Measurements from ENCODE around the gene COL16A1.
A peak's percentile ranks its signal among the peaks of the same experiment; 100 is the strongest.
"Not testable (repeated sequence)": the region's sequence is repeated elsewhere in the genome, so short reads cannot be mapped to it uniquely, and the experiment has no call there.

COL16A1 gene

DNA sequence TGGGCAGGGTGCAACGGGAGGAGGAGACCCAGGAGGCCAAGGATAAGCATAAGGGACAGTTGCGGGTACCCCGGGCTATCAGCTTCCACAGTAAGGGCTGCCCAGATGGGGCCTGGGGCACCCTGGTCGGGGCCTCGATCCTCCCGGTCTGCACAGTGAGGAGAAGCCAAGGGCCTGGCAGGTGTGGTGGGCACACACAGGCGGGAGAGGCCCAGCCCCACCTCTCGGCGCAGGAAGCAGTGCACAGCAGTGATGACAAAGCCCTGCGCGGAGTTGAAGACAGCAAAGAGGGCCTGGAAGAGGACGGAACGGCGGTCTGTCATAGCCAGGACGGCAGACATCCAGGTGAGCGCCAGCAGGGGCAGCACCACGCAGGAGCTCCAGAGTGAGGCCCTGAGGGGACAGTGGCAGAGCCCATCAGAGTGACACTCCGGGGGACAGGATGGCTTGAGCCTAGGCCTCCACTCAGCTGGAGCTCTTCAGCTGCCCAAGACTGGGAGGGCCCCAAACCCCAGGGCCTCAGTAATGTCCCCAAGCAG lies 29.0 kb upstream of the COL16A1 start:
- DNase-seq, result no peak

DNA sequence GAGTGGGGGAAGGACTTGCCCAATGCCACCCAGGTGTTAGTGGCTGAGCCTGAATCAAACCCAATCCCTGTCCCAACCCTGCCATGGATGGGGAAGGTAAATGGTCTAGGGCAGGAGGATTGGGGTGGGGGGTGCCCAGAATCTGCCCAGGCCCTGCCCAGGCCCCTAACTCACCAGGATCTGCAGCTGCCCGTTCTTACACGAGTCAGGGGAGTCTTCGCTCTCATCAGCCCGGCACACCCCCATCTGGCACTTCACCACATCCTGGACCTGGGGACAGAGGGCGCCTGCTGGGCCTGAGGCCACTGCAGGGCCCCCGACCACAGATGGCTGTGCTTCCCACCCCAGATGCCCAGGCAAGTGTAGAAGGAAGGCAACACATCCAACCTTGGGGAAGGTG lies 28.5 kb upstream of the COL16A1 start:
- DNase-seq, result no peak

DNA sequence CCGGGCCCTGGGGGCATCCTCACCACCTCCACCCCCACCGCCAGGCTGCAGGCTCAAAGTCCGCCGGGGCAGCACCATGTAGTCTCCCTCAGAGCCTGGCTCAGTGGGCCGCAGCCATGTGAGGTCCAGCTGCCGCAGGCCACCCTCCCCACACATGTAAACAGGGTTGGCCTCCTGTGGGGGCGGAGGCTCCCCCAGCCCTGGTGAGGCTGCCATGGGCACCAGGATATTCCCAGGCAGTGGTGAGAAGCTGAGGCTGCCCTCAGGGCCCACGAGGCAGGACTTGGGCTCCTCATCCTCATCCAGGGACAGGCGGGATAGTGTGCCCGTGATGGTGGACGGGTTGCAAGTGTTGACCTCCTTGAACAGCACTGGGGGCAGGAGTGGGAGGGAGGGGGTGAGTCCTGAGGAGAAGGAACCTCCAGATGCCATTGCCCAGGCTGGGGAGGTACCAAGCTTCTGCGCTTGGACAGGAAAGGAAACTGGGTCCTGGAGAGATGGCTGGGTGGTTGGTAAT lies 27.3 kb upstream of the COL16A1 start:
- DNase-seq, result no peak

DNA sequence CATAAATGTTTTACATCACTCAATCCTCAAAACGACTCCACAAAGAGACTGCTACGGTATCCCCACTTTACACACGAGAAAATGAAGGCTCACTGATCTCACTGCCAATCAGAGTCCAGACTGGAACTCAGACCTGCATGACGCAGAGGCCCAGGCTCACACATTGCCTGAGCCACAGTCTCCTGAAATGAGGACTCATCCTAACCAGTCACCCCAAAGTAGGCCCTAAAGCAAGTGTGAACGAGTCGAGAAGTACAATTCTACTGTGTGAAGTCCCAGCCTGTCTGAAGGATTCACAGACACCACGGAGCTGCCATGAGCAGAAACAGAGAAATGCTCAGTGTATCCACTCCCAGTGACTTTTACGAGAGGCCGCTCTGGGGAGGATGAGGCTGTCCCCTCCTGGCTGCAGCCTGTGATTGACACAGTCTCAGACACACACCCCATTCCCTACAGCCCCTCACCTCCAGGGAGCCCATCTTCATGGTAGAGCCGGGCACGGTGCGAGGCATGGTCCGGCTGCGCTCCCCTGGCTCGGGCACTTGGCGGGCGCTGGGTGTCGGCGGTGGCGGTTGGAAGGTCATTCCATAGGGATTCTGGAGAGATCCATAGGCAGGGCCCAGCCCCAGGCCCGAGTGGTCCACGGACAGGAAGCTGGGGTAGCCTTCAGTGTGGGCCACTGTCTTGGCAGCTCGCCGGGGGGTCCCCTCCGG lies 26.7 kb upstream of the COL16A1 start:
- no peak for DNase-seq

DNA sequence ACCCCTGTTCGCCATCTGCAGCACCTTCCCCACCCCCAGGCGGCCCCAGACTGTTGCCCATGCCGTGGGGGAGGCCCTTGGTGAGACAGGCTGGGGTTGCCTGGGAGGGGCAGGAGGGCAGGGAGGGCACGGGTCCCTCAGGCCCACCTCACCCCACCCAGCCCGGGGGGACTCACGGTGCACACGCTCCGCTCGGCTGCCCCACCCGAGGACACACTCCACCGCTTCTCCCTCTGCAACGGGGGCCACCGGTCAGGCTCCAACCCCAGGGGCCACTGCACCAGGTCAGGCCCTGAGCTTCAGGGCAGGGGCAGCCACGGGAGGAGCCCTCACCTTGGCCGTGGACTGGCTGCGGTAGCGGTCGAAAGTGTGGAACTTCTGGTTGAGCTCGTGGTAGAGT lies 24.0 kb upstream of the COL16A1 start:
- no peak for DNase-seq

DNA sequence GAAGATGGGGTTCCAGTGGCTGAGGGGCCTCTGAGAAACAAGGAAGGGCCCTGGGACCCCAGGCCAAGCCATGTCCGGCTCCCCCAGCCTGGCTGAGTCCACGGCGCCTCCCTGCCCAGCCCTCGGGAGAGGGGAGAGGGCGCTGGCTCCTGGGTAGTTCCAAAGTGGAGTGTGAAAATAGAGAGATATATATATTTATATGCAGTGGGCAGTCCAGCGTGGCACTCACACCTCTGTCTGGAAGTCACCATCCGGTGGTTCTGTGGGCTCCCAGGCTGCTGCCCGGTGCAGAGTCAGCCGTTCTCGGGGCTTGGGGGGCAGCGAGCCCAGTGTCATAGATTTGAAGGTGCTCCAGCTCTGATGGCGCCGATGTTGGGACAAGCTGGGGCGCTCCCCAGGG lies 23.4 kb upstream of the COL16A1 start:
- DNase-seq, result no peak

DNA sequence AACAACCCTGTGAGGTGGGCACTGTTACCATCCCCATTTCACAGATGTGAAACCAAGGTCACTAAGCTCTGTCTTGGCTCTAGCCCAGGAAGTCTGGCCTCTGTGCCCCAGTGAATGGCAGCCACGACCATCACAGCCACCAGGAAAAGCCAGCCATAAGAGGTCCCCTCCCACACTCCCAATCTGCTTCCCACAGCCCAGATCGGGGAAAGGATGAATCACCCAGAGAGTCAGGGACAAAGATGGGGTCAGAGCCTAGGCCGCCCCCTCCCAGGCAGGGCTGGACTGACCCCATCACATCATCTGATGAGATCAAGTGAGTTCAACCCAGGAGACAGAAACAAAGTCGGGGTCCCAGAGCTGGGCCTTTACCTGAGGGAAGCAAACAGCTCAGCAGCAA lies 22.9 kb upstream of the COL16A1 start:
- no peak for DNase-seq

DNA sequence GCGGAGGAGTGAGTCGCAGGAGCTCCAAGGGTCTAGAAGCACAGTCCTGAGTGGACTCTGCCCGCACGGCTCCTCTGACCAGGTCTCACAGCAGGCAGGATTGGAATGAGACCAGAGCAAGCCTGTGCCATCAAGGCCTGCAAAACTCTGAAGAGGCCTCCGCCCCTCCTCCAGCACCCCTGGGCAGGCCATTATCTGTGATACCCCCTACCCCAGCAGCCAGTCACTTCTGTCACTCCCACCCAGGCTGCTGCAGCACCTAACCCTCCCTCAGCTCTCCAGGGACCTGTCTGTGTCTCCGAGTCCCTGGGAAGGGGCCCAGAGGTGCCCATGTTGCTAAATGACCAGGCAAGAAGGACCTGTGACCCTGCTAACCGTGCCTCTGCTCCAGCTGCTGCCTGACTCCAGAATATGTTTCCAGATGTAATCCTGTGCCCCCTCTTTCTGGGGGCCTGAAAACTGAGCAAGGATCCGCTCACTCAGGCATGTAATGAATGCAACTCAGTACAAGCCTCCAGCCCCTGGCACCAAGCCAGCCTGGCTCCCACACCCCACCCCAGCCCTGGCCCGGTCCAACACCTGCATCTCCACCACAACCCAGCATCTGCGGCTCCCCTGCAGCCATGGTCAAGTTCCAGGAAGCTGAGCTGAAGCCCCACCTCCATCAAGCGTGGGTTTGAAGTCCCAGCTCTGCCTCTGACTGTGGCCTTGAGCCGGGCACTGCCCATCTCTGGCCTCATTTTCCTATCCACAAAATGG lies 22.1 kb upstream of the COL16A1 start:
- DNase-seq, result peak; percentile 26

DNA sequence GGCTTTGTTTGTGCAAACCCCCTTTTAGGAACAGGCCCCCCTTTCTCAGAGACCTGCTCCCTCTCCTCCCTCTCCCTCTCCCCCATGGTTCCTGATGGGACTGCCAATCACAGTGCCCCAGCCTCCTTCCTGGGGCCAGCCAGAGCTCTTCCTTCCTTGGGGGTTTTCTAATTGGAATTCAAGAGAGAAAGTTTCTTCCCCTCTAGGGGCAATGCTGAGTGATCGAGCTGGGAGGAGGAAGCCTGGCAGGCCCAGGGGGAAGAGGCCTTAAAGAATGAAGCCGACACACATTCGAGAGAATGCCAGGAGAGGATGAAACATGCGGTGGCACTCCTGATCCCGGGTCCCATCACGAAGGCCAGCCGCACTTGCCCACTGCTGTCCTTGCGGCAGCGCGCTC lies 21.3 kb upstream of the COL16A1 start:
- no peak for DNase-seq

DNA sequence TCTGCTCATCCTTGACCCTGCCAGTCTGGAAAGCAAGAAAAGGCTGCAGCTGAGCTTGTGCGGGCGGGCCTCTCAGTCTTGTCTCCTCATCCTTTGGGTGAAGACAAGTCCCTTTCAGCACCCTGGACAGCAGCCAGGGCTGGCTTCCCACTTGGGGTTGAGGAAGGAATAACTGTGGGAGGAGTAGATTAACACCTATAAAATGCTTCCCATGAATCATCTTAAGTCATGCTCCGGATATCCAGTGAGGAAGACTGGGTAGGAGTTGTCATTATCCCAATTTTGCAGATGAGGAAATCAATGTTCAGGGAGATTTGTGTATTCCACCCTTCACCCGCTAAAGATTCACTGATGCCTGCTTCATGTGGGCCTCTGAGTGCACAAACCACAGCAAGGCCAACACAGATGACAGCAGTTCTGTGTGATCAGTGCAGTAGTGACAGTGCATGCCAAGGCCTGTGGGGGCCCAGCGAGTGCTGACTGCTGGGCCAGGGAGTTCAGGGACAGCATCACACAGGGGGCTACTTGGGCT lies 20.1 kb upstream of the COL16A1 start:
- no peak for DNase-seq

DNA sequence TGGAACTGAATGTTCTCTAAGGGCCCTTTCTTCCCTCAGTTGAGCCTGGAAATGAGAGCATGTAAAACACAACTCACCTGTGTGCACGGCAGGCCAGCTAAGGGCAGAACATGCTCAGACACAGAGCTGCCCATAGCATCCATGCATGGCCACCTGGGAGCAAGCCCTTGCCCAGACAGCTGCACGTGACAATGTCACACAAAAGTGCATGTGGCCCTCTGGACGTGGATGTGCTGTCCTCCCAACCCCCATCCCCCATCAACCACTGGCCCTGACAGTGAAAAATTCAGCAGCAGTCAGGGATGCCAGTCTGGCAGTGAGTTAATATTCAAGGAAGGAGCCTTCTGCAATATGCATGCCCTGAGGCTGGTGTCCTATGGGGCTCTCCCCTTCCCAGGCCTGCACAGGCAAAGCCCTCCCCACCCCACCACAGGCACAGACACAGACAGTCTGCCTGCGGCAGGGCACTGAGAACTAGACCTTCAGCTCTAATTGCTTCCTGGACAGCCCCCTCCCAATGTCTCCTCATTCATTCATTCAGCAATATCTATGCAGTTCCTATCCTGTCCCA lies 14.6 kb upstream of the COL16A1 start:
- DNase-seq, result no peak

DNA sequence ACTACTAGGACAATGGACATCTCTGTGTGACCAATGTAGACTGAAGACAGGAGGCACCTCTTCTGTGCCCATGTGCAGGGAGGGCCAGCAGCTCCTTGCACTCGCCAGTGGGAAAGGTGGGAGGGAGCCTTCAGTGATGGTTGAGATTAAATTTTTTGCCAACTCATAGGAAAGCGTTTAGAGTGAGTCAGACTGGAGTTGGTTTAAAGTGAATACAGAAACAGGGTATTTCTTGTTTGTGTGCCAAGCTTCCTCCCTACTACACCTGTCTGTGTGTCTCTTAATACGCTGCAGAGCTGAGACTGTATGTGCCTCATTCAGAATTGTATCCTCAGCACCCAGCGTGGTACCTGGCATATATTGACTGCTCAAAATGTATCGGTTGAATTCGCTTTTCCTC lies 13.5 kb upstream of the COL16A1 start:
- no peak for DNase-seq

DNA sequence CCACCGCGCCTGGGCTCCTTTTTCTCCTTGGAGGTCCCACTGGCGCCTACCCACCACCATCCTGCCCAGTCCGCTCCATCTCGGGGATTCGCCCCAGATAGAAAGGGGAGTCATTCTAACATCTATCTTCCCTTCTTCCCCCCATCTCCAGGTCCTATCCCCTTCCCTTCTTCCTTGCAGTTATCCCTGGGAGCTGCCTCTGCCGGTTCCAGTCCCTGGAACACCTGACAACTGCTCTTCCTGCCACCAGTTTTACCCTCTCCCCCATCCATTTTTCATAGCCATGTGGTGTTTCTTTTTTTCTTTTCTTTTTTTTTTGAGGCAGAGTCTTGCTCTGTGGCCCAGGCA lies 12.0 kb upstream of the COL16A1 start:
- DNase-seq, result no peak

DNA sequence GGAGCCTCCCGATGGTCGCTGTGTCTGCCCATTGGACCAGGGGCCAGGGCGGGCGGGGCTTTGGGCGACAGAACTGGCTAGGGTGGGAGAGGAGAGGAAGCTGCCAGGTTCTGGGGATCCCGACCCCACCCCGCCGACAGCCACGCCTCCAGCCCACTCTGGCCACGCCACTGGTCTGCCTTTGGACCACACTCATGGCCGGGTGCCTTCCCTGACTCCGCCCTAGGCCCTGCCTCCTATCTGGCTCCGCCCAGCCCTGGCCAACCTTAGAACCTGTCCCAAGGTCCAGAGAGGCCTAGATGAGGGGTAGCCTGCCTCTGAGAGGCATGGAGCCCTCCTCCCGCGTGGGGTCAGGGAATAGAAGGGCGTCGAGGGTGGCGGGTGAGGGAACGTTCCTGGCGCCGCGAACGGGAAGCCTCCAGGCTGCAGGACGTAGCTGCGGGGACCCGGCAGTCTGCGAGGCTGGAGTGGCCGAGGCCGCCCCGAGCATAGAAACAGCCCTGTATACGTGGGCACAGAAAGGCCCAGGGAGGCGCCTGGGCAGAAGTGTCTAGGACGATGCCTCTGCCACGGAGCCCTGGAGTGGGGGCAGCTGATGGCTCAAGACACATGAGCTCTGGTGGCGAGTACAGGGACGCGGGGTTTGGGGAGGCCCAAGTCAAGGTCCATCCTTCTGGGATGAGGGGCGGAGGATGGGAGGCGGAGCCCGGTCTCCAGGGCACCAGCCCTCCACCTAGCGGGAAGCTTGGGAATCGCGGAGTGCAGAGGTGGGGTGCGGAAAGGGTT lies 11.5 kb upstream of the COL16A1 start:
- DNase-seq, result peak; percentile 94

DNA sequence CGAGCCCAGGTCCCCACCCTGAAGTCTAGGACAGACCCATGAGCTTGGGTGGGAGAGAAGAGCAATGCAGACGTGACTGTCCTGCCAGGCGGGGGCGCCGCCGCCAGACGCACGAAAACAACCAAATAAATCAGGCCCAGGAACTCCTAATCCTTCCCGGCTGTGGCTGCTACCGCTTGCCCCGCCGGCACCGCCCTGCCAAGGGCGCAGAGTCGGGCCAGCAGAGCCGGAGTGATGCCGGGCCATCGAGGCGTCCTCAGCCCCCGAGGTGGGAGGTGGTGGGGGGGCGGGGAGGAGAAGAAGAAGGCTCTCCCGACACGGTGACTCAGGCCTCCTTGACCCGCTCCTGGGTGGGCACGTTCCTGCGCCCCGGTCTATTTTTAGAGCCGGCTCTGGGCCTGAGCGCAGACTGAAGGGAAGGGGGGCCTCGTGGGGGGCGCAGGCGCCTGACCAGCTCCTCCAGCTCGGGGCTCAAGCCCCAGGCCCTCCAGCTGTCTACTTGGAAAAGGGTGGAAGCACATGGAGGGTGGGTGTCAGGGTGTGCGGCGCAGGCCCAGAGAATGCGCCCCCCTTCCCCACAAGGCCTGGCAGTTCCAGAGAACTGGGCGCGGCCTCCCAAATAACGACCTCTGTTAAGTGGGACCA lies 10.7 kb upstream of the COL16A1 start:
- DNase-seq, result peak; percentile 42

DNA sequence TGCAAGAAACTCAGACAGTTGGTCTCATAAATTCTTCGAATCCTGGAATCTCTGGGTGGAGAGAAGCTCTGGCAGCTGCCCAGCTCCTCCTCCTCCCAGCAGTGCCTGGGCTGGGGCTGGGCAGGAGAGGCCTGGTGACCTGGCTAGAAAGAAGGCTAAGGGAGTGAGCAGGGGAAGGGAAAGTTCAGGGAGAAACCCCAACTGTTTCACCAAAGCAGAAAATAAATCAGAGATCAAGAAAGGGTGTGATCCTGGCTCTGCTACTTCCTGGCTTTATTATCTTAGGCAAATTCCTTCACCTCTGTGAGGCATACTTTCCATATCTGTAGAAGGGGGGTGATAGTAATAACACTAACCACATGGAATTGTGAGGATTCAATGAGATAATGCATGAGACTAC lies 8.8 kb upstream of the COL16A1 start:
- DNase-seq, result no peak

DNA sequence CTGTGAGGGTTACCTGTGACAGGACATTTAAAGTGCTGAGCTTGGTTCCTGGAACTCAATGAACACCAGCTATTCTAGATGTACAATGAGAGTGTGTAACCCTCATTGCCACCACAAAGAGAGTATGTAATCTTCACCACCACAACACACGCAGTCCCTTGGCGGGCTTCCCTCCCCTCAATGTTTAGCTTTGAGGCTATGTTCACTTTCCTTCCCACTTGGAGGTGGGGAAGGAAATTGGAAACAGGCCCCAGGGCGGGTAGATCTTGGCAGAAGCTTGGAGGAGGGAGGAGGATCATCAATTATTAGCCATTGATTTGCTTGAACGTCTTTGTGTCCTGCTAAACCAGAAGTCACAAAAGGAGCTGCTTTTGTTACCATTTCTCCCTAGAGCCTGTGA lies 8.3 kb upstream of the COL16A1 start:
- no peak for DNase-seq

DNA sequence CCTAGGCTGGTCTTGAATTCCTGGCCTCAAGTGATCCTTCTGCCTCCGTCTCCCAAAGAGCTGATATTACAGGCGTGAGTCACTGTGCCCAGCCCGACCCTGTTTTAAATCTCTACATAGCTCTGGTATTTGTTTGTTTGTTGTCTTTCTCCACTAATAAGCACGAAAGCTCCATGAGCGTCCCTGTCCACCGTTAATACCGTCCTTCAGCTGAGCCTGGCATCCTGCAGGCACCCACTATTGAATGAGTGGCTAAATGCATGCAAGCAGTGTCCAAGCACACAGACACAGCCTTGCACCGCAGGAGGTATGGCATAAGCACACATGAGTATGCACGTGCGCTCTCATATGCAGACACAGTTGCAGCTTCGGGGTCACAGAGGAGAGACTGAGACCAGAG lies 4.5 kb upstream of the COL16A1 start:
- no peak for DNase-seq

DNA sequence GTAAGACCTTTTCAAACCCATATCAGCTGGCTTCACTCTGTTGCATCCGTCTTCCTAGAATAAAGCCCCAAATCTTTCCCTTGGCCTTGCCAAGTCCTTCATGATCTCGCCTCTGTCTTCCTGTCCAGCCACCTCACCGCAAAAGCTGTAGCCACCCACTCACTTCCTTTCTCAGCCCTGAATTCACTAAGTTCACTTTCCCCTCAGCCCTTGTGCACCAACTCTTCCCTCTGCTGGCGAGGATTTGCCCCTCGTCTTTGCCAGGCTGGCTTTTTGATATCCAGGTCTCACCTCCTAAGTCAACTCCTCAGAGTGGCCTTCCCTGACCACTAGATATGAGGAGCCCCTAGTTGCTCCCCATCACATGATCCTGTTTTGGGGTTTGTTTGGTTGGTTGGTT lies 3.9 kb upstream of the COL16A1 start:
- no peak for DNase-seq

DNA sequence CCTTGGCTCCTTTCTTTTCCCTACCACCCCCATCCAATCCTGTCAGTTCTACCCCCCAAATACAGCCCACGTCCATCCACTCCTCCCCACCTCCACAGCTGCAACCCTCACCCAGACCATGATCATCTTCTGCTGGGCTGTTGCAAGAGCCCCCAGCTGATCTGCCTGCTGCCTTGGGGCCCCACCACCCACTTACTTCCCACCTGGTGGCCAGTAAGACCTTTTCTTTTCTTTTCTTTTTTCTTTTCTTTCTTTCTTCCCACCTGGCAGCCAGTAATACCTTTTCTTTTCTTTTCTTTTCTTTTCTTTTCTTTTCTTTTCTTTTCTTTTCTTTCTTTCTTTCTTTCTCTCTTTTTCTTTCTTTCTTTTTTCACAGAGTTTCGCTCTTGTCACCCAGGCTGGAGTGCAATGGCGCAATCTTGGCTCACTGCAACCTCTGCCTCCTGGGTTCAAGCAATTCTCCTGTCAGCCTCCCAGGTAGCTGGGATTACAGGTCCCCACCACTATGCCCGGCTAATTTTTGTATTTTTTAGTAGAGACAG lies 3.3 kb upstream of the COL16A1 start:
- not testable (repeated sequence) for DNase-seq

DNA sequence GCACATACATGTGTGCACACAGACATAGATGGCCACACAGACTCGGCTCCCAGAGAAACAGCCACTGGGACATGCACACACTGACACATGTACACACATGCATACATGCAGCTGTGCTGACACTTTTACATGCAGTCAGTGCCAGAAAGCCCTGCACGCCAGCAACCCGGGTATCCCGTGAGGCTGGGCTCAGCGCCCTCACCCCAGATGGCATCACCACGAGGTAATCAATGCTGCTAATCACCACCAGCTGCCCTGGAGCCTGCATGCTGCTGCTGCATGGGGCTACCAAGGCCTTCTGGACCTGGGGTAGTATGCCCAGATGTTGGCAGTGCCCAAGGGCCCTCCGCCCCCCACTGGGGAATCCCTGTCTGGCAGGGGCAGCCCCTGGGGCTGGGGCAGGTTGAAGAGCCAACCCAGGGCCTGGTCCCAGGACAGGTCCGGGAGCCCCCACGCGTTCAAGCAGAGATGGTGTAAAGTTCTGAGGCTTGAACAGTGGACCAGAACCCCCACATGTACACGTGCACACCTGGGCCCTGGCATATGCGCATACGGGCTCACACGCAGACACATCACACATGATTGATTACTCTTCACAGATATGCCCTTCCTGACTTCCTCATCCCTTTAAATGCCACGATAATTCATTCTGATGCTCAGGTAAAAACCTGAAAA lies 2.7 kb upstream of the COL16A1 start:
- DNase-seq, result no peak

Measured in NCI-H1105 treated with DMSO at 0.1 percent for 48 hours (cell line).